ENCODE results near the gene DNAAF5.

GRCh38 chr7:762885-763284 is 36.4 kb downstream of the DNAAF5 start:
- TF ChIP-seq CTCF (IDR thresholded peaks at IDR 0.05), result no peak
- TF ChIP-seq POLR2A (IDR thresholded peaks at IDR 0.05), result no peak
